NCI-H748 treated with DMSO at 0.1 percent for 48 hours (cell line): ENCODE data around the gene GGT6.
"Not testable (repeated sequence)": the region's sequence is repeated elsewhere in the genome, so short reads cannot be mapped to it uniquely, and the experiment has no call there.

Source experiments
- DNase-seq: peaks from one replicate; lab custom pipeline; 2025; lab: John Stamatoyannopoulos, UW

Gene GGT6

DNA sequence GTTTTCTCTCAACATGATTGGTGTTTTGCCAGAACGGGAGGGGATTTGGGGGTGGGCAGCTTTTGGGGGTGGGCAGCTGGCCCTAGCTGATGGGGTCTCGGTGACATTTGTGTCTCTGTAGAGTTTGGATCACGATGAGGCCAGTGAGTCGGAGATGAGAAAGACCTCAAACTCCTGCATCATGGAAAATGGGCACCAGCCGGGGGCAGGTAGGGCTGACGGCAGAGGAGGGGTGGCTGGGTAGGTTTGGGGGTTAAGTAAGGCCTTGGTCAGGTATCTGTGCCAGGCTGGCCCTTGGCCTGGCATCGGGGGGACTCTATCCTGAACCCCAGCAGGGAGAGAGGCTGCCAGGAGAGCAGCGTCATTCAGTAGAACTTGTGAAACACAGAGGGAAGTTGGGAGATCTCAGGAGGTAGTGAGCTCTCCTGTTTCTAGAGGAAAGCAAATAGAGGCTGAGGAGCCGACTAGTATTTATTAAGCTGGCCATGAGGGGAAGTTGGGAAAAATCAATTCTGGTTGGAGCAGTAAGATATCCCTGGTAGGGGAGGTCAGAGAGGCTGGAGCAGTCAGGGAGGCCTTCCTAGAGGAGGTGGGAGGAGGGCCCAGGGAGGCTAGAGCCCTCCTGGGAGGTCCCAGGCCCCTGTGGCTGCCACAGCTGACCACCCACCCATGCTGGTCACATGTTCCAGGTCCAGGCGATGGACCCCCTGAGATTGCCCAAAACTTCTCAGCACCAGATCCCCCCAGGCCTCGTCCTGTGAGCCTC is 32.0 kb upstream of the GGT6 start:
- no peak for DNase-seq

DNA sequence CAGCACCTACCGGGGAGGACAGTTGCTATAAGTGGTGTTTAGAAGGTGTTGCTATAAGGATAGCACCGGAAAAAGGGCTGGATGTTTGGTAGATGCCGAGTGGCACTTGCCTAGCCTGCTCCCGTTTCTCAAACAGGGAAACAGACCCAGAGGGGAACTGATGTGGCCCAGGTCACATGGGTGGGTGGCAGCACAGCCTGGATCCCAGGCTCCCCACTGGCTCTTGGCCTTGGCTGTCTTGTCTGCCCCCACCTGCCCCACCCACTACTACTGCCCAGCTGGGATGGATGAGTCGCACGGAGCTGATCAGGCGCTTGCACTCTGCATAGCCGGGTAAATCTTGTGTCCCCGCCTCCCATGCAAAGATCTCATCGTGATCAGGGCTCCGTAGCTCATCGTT is 31.2 kb upstream of the GGT6 start:
- no peak for DNase-seq

DNA sequence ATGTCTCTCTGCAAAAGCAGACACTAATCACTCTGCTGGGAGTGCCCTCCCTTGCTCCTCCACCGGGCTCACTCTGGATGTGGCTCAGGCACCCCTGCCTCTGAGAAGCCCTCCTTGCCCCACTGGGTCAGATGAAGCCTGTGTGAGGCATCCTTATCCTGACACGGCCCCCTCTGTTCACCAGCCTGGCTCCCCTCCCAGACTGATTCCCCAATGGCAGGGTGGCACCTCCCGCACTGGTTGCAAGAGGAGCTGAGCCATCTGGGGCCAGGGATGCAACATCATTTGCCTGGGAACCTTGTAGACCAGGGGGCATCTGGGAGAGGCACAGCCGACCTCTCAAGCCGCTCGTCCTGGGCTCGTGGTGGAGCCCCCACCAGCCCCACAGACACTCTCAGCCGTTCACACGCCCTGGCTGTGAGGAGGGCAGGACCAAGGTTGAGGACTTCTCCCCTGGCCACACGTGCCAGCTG is 30.6 kb upstream of the GGT6 start:
- DNase-seq, result no peak

DNA sequence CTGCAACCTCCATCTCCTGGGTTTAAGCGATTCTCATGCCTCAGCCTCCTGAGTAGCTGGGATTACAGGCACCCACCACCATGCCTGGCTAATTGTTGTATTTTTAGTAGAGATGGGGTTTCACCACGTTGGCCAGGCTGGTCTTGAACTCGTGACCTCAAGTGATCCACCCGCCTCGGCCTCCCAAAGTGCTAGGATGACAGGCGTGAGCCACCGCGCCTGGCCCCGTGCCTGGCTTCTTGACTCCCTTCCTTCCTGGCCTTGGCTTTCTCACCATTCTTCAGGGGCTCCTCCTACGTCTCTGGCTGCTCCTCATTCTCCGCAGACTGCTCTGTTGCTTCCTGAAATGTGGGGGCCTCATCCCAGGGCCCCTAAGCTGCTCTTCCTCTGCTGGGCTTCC is 29.7 kb upstream of the GGT6 start:
- not testable (repeated sequence) for DNase-seq

DNA sequence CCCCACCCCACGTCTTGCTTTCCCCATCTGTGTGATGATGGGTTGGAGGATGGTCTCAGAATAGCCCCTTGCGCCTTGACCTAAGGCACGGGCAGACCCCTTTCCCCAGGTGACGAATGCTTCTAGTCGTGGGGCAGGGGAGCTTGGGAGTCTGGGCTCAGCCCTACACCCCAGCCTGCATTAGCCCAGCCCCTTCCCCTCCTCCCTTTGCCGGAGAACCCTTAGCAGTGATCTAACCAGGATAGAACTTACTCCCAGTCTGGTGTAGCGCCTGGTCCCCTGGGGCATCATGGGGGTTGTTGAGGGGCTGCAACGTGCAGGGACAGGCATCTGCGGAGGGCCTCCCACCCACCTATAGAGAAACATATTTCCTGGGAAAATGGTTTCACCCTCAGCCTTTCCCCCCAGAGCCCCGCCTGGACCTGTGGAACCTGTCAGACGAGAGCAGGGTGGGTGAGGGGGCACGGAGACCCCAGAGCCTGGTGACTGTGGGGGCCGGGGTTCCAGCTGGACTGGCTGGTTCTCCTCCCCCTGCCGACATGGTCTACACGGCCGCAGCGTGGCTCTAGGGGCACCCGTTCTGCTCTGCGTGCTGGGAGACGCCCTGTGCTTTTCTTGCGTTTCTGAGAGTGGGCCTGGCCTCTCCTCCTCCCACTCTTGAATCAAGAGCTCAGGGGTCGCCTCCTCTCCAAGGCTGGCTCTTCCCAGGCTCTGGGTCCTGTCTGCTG is 28.7 kb upstream of the GGT6 start:
- DNase-seq, result no peak

DNA sequence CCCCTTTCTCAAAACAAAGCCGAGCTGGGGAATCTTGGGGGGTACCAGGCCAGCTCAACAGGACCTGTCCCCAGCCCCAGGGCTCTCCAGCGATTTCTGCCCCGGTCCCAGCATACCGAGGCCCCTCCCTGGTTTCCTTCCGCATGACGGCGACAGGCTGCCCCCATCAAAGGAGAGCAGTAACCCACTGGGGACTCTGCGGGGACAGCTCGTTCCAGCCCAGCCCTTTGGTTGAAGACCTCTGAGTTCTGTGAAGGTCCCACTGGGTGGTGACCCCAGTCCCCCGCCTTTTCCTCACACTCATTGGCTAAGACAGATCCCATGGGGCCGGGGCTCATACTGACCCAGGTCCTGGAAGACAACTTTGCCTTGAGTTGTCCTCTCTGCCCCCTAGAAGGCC is 28.0 kb upstream of the GGT6 start:
- DNase-seq, result no peak

DNA sequence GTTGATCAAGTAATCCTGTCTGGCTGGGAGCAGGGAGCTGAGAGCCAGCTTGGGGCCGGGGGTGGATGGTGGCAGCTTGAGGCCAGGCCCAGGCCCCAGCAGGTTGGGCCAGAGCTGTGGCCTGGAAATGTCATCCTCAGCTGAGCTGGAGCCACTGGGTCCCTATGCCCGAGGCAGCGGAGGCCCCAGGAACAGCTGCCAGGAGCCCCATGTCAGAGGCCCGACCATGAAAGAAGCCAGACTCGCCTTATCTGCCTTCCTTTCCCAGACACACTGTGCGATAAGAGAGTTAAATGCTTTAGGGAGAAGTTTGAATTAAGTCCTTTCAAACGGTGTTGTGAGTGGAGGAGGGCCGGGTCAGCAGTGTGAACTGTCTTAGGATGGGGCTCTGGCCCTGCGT is 27.4 kb upstream of the GGT6 start:
- DNase-seq, result no peak

DNA sequence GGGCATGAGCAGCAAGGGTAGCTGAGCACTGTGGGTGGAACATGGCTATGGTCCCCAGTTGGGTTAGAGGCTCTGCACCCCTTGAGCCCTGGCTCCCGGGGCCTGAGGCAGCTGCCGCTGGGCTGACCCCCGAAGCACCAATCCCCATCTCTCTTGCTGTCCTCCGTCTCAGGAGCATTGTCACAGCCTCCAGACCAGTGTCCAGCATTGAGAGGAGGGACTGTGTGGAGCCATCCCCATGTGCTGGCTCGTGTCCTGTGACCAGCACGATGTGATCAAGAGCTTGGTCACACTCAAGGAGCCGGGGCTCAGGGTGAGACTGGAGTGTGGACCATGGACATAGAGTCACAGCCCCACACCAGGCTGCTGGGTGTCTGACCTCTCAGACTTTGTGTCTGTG is 26.8 kb upstream of the GGT6 start:
- DNase-seq, result no peak

DNA sequence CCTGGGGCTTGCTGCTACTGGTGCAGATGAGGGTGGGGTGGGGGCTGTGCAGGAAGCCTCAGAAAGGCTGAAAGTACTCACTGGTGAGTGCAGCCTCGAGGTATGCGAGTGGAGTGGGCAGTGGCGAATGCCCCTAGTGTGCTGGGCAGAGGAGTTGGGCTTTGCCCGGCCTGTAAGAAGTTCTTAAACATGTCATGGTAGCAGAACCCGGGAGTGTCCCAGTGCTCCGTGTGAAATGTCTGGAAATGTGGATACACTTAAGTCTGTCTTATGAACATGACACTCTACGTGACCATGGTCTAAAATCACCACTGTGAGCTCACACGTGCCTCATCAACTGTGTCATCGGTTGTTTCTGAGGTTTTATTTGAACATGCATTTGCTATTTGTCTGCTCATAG is 25.7 kb upstream of the GGT6 start:
- DNase-seq, result no peak

DNA sequence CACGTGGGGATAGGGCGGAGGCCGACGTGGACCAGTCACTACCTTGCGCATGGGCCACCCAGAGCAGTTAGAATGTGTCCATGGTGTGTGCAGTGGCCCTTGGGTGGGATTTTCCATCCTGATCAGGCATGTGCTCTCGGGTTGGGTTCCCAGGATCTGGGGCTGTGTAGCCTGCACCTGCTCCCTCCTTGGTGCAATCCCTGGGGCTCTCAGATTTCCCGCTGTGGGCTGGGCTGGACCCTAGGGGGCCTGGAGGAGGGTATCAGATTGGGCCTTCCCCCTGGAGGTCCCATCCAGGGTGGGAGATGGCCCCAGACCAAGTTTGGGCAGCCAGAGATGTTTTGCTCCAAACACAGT is 25.2 kb upstream of the GGT6 start:
- DNase-seq, result no peak

DNA sequence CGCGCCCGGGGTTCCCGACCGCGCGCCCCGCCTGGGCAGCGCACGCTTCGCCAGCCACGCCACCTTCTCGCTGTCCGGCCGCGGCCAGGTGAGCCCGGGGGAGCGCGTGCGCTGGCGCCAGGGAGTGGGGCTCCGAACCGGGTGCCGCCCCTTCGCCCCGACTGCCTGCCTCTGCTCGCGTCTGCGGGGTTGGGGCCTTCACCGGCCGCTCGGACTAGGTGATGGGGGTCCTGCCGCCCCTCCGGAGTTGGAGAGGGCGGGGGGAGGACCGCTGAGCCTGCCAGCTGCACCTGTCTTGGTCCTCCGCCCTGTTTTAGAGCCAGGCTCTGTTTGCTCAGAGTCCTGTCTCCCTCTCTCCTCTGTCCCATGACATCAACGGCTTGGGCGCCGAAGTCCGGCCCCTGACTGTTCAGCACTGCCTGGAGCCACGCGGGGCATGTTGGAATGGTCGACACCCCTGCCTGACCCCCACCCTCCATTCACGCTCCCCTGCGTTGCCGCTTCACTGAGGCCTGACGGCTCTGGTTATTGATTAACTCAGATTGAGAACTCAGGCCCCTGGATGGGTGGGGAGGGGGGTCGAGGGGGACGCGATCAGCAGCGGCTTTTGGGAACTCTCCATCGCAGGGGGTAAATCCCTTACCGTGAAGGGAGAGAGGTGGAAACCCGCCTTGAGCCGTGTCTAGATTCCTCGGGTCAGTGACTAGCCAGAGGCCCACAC is 24.7 kb upstream of the GGT6 start:
- DNase-seq, result no peak

DNA sequence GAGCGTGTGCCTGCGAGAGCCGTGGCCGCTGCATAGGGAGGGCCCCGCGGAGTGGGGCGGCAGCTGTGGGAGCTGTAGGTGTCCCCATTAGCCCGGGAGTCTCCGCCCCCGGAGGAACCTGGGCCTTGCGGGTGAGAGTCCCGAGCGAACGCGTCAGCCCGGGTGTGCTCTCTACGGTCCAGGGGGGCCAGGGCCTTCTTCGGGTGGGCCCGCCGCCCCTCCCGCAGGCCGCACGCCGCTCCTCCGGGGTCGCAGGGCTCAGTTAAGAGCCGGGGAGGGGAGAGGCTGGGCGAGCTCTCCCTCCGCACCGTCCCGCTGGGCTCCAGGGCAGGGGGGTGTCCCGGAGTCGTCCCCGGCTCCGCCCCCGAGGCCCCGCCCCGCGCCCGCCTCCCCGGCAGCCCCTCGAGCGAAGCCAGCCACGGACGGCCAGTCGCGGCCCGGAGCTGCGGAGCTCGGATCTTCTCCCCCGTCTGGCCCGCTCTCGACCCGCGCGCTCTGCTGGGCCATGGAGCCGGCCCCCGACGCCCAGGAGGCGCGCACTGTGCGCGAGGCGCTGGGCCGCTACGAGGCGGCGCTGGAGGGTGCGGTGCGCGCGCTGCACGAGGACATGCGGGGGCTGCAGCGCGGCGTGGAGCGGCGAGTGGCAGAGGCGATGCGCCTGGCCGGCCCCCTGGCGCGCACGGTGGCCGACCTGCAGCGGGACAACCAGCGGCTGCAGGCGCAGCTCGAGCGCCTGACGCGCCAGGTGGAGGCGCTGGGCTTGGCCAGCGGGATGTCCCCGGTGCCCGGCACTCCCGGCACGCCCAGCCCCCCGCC is 23.9 kb upstream of the GGT6 start, which contains the start of gene SMTNL2:
TSS of gene SMTNL2 (plus strand) at position 429 of the 816 bp plus-strand sequence. CDS start at position 506, 77 bp downstream.
- DNase-seq, result no peak

DNA sequence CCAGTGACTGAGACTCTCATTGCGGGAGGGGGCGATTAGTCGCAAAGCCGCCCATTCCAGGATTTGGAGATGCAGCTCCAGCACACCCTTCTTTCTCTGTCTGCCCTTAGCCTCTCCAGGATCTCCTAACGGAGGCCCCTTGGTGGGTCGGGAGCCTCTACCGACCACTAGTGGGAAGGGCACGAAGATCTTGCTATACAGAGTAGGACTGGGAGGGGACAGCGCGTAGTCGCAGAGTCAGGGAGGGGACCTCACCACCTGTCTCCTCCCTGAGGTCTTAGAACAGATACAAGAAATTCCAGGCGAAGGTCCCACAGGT is 23.4 kb upstream of the GGT6 start:
- peak; percentile 19 for DNase-seq

DNA sequence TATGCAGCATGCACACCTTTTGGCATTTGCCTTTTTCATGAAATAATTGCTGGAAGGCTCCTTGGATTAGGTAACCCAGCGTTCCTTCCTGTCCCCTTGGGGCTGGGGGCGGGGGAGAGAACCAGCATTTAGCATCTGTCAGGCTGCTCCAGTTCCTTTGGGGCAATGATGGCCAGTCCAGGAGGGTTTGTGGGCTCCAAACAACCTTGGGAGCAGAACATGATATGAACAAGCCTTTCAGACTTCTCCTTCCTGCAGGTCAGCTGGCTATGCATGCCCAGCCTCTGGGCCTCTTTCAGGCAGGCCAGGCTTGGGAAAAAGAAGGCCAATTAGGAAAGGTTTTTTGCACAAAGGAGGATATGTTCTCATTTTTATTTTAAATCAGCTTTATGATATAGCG is 22.8 kb upstream of the GGT6 start:
- no peak for DNase-seq

DNA sequence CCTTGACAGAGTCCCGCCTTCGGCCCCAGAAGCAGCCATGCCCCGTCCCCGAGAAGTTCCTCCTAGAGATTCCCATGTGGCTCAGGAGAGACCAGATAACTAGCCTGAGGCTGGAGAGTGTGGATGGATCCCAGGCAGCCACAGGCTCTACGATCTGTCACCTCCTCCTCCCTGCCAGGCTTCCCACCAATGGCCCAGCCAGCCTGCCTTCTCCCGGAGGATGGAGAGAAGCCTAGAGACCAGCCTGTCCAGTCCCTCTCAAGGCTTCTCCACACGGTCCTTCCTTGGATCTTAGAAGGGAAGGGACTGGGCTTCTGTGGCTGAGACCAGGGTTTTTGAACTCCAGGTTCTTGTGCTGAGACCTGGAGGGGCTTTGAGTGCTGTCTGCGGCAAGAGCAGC is 22.3 kb upstream of the GGT6 start:
- DNase-seq, result no peak

DNA sequence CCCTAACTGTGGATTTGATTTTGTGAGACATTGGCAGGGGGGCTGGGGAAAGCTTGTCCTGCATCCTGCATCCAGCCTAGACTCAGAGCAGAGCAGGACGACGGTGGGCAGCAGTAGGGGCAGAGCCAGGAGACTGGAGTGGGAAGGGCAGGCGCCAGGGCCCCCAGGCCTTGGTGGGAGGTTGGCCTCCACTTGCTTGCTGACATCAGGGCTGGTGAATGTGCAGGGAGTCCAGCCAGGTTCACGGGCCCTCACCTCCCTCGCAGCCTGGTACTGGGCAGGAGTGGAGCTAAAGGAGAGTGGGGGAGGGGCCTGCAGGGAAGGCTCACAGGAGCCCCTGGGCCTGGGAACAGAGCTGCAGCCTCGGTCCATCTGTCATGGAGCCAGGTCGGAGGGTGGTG is 21.7 kb upstream of the GGT6 start:
- no peak for DNase-seq

DNA sequence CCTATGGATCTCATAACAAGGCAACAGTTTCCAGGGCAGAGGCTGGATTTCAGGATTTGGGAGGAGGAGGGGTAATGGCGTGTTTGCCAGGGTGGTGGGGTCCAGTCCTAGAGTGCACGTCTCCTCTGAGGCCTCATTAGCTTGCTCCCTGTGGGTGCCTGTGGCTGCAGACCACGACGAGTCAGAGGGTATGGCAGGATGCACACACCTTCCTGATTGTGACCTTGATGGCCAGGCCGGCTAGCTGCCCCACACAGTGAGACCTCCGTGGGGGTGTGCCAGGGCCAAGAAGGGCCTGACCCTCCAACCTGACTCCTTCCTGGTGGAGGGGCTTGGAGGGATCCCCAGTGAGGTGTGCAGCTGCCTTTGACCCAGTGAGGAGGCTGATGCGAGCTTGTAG is 19.9 kb upstream of the GGT6 start:
- DNase-seq, result no peak

DNA sequence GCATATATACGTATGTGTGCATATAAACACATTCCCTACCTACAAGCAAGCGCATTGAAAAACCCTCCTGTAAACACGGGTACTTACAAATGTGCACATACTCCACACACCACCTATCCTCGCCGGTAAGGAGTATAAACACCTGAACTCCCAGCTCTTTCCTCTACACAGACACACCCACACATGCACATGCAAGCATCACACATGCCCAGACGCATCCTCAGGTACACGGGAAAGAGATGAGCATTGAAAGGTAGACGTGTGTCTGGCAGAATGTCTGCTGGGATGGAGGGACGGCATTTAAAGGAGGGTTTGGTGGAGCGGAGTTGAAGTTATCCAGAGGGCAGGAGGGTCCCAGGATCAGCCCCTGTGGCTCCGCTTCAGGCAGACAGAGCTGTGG is 19.3 kb upstream of the GGT6 start:
- DNase-seq, result no peak

DNA sequence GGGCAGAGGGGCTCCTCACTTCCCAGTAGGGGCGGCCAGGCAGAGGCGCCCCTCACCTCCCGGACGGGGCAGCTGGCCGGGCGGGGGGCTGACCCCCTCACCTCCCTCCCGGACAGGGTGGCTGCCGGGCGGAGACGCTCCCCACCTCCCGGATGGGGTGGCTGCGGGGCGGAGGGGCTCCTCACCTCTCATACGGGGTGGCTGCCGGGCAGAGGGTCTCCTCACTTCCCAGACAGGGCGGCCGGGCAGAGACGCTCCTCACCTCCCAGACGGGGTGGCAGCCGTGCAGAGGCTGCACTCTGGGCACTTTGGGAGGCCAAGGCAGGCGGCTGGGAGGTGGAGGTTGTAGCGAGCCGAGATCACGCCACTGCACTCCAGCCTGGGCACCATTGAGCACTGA is 18.0 kb upstream of the GGT6 start:
- not testable (repeated sequence) for DNase-seq

DNA sequence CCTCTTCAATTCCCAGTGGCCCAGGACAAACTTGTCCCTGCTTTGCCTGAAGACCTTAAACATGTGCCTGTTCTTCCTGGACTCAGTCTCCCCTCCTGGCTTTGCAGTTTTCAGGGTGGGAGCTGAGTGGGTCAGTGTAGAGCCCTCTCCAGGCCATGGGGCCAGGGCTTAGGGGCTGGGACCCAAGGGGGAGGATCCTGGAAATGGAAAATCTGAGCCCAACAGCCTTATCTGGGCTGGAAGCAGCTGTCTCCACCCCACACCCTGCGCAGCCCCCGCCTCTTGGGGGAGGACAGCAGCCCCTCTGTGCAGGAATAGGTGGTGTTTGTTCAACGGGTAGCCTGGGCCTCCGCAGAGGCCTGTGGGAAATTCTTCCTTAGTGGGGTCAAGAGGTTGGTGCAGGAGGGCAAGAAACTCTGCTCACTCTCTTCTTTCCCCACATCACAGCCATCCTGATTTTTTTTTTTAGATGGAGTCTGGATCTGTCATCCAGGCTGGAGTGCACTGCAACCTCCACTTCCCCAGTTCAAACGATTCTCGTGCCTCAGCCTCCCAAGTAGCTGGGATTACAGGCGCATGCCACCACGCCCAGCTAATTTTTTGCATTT is 17.1 kb upstream of the GGT6 start:
- DNase-seq, result no peak

DNA sequence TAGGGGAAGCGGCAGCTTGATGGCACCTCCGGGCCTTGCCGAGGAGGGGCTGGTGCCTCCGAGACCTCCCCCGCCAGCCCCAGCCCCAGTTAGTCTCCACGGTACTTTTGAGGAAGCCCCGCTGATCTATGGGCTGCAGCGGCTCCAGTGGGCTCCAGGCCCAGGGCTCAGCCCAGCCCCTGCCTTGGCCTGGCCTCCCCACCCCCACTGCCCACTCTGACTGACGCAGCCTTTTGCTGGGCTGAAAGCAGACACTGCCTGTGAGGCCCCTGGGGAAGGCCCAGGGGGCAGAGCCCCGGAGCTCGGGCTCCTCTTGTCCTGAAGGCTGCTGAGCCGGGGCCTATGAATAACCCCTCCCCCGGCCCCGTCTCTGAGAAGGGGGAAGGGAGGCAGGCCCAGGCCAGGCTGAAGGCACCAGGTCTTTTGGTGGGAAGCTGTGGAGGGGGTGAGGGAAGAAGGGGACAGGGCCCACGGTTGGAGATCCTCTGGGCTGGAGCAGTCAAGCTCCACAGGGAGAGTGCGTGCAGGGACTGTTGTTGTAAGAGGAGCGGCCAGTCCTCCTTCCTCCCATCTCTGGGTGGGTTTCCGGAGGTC is 16.4 kb upstream of the GGT6 start:
- no peak for DNase-seq
